ENCODE measurements around the gene TBCA. TPM values are rescaled to one million over a fixed set of nuclear protein-coding genes. Genes with fewer than 3 reads are reported as not detected.

TBCA gene
- 8.1 and 28.0 TPM in 2 replicates for total RNA-seq (2011; cell fraction: chromatin; rRNA removed; ENCODE audit: low replicate concordance)
- 11.3 and 12.1 TPM in 2 replicates for total RNA-seq (2011; cell fraction: nucleolus; rRNA removed)
- 23.6 and 28.9 TPM in 2 replicates for total RNA-seq (2011; cell fraction: nucleoplasm; rRNA removed)
- total RNA-seq (2014; rRNA removed) (200 and 293 TPM in 2 replicates), total RNA-seq (2014; rRNA removed; fragmentation: Illumina TruSeq; extraction: Trizol) (274 and 305 TPM in 2 replicates), total RNA-seq (2015; rRNA removed; fragmentation: Illumina TruSeq; extraction: Trizol) (315 and 336 TPM in 2 replicates), total RNA-seq (2021) (267 and 288 TPM in 2 replicates), polyA plus RNA-seq (2011; rRNA removed) (119 and 164 TPM in 2 replicates), polyA plus RNA-seq (2014; fragmentation: Illumina TruSeq; extraction: Trizol) (308 and 334 TPM in 2 replicates), polyA plus RNA-seq (2014; fragmentation: Nextera tagmentation; extraction: Ambion mirVana) (100 to 1,000 TPM; 588 to 661 TPM), polyA plus RNA-seq (2014; rRNA removed) (596 and 618 TPM in 2 replicates), polyA minus RNA-seq (2011; rRNA and poly(A)+ RNA removed) (42.7 and 54.8 TPM in 2 replicates), Bru-seq, nascent RNA (percentile 77 among the genes with signal in this experiment), BruChase-seq, experiment 1, labeled RNA remaining after a 2-hour chase (percentile 78 among the genes with signal in this experiment), BruChase-seq, experiment 2, labeled RNA remaining after a 6-hour chase (percentile 76 among the genes with signal in this experiment)
- 25.0 and 59.7 TPM in 2 replicates for polyA plus RNA-seq (2011; cell fraction: cytosol; rRNA removed)
- 26.6 and 38.8 TPM in 2 replicates for polyA plus RNA-seq (2011; cell fraction: nucleus; rRNA removed)
- polyA plus RNA-seq (2012): 258 and 421 TPM in 2 replicates
- polyA minus RNA-seq (2011; cell fraction: cytosol; rRNA and poly(A)+ RNA removed): 36.1 and 53.5 TPM in 2 replicates
- 7.1 and 16.2 TPM in 2 replicates for polyA minus RNA-seq (2011; cell fraction: nucleus; rRNA and poly(A)+ RNA removed)
- long read RNA-seq, experiment 1, transcript TBCA-202 (4 exons, 683 nt): major isoform, 163 of 315 reads
- long read RNA-seq, experiment 1, partial matches to known transcripts: 14 of 315 reads
- long read RNA-seq, experiment 1, other reads (novel, unspliced or antisense): 134 of 315 reads
- long read RNA-seq, experiment 2, transcript TBCA-205 (3 exons, 717 nt): minor isoform, 7 of 159 reads
- long read RNA-seq, experiment 2, transcript TBCA-202 (4 exons, 683 nt): major isoform, 143 of 159 reads
- long read RNA-seq, experiment 2, partial matches to known transcripts: 2 of 159 reads
- long read RNA-seq, experiment 2, other reads (novel, unspliced or antisense): 7 of 159 reads
- long read RNA-seq, experiment 3, transcript TBCA-202 (4 exons, 683 nt): major isoform, 108 of 111 reads
- long read RNA-seq, experiment 3, partial matches to known transcripts: 2 of 111 reads
- long read RNA-seq, experiment 3, other reads (novel, unspliced or antisense): 0 of 111 reads

GRCh38 chr5:77775790-77776553 is at the start of gene TBCA:
Gene TBCA, minus strand, starts transcription at chr5:77776339. Its CDS starts 82 bp downstream, at chr5:77776257.
- intact Hi-C loops (cut with micrococcal nuclease) (no loop called here), in situ Hi-C loops (cut with MboI) (no loop called here)
- H3K9me1 ChIP-seq (ENCODE audit: control insufficient read depth, insufficient read depth, low read length): no peaks in the 10 kb centered on the region
- no TSS peak for BruUV-seq (replicated peaks)
- FAIRE-seq: peak; percentile 6
- H2AFZ ChIP-seq (ENCODE audit: low read depth, low read length): peak within 1 kb of the TSS; percentile 96
- peak; percentile 90 for ATAC-seq
- 1% methylated on average over 50 of the region's 89 CpGs for WGBS (ENCODE audit: insufficient coverage, low coverage, missing lambda C conversion rate)
- H3K9ac ChIP-seq (ENCODE audit: insufficient read depth in 1 of 2, low read depth in 2 of 2, low read length in 2 of 2): peak within 1 kb of the TSS; percentile 92 to 97
- peaks cover 24% of the 10 kb centered on the region for H3K36me3 ChIP-seq (ENCODE audit: control insufficient read depth, insufficient read depth, low read length)
- peaks cover 52% of the 10 kb centered on the region for H3K79me2 ChIP-seq (ENCODE audit: control insufficient read depth, insufficient read depth, low read length)
- peak; percentile 90 to 93 (median 92) for DNase-seq (ENCODE audit: extremely low read depth in 1 of 4, low spot score in 3 of 4)
- H3K27ac ChIP-seq (ENCODE audit: extremely low read depth, low read depth, low read length): peak within 1 kb of the TSS; percentile 95
- H3K27me3 ChIP-seq (ENCODE audit: control insufficient read depth in 2 of 2, insufficient read depth in 2 of 2, low read length in 2 of 2): no peaks in the 10 kb centered on the region
- H3K4me3 ChIP-seq: peak within 1 kb of the TSS; percentile 69
- peaks cover 11 to 23% of the 10 kb centered on the region in 2 experiments; a peak in 4 of 5 replicates for H3K4me1 ChIP-seq (replicated peaks in 1 of 2; ENCODE audit: control insufficient read depth in 2 of 2, insufficient read depth in 2 of 2, low read length in 2 of 2)
- ChIA-PET CTCF (ENCODE audit: low intra/inter-chr PET ratio) (no interaction called here), POLR2A (interaction anchor here (0.7 to 1.5 kb wide), 3 partner anchors 9 to 53 kb away, joined by 3 to 11 read pairs (median 3); no protein-coding TSS in a partner anchor)
- H3K9me3 ChIP-seq (replicated peaks; ENCODE audit: control insufficient read depth, insufficient read depth, low read depth, low read length): no peaks in the 10 kb centered on the region
- peak within 1 kb of the TSS; percentile 96 for H3K4me2 ChIP-seq (ENCODE audit: insufficient read depth, low read length)
- H4K20me1 ChIP-seq (replicated peaks; ENCODE audit: control insufficient read depth, insufficient read depth, low read length): no peaks in the 10 kb centered on the region
- TF ChIP-seq ILF3 (IDR thresholded peaks at IDR 0.05; ENCODE audit: borderline replicate concordance) (no peak), TBP (optimal IDR thresholded peaks at IDR 0.05; ENCODE audit: low read depth, low read length) (peak; percentile 77), NFE2L1 (tag; IDR thresholded peaks at IDR 0.05; ENCODE audit: borderline replicate concordance, low read depth) (no peak), SRSF9 (IDR thresholded peaks at IDR 0.05; ENCODE audit: borderline replicate concordance, low read depth, low read length) (no peak), STAT6 (CRISPR knock-in tag; IDR thresholded peaks at IDR 0.05) (0 out of 2 replicates have a peak, but pooled peaks have one; percentile 30), ELK3 (CRISPR knock-in tag; IDR thresholded peaks at IDR 0.05) (no peak), NEUROD1 (IDR thresholded peaks at IDR 0.05; ENCODE audit: borderline replicate concordance, low read depth, low read length, partially characterized antibody) (peak; percentile 14), ZNF316 (IDR thresholded peaks at IDR 0.05) (no peak), ZC3H4 (CRISPR knock-in tag; IDR thresholded peaks at IDR 0.05; ENCODE audit: borderline replicate concordance) (no peak), CBFA2T2 (conservative IDR thresholded peaks at IDR 0.05) (peak; percentile 53)
